ENCODE measurements around the gene TOMM40L. TPM values are rescaled to one million over a fixed set of nuclear protein-coding genes. Genes with fewer than 3 reads are reported as not detected.

TOMM40L gene
- 9.4 to 15.8 TPM (median 10.0 TPM) in 3 replicates for total RNA-seq
- long read RNA-seq, transcript TOMM40L-202 (10 exons, 2,708 nt), result major isoform, 8 of 12 reads
- long read RNA-seq, partial matches to known transcripts, result 0 of 12 reads
- long read RNA-seq, other reads (novel, unspliced or antisense), result 4 of 12 reads

DNA sequence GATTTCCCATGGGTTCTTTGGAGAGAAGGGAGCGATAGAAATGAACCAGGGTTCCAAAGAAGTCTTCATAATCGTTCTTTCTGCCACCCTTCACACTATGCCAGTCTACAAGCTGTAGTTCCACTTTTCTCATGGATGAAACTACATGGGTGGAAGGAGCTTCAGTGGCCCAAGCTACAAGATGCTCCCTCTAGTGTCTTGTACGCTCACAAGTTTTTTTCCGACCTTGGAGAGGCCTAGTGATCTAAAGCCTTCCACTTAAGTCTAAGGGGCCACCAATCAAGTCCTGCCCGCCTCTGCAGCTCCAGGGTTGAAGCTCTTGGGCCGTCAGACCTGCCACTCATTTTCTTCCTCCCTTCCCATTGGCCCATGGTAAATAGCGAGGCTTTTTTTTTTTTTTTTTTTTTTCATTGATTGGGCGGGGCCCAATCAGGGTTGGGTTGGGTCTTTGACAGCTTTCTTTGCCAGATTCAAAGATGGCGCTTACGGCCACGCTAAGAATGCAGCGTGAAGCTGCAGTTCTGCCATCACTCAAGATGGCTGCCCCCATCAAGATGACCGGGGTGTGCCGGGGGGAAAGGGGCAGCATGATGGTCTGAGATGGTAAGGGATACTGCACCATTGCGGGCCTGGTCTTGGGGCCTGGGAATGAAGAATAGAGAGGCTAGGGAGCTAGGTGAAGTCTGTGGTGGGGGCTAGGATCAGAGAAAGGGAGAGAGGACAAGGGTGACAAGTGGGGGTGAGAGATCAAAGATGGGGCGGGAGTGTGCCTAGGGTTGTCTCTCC, at the start of gene TOMM40L:
TSS of gene TOMM40L (plus strand) at position 527 of the 786 bp plus-strand sequence. CDS start 430 bp downstream, outside the sequence.
- DNase-seq (ENCODE audit: low spot score), result peak; percentile 89
- H3K27me3 Mint-ChIP-seq (ENCODE audit: low read depth), result no peaks in the 10 kb centered on the region
- H3K36me3 Mint-ChIP-seq (ENCODE audit: low read depth), result peaks cover 16% of the 10 kb centered on the region
- no peaks in the 10 kb centered on the region for H3K9me3 Mint-ChIP-seq (ENCODE audit: low read depth)
- H3K4me1 Mint-ChIP-seq (ENCODE audit: low read depth), result peaks cover 26% of the 10 kb centered on the region
- TF ChIP-seq, protein P1, sequence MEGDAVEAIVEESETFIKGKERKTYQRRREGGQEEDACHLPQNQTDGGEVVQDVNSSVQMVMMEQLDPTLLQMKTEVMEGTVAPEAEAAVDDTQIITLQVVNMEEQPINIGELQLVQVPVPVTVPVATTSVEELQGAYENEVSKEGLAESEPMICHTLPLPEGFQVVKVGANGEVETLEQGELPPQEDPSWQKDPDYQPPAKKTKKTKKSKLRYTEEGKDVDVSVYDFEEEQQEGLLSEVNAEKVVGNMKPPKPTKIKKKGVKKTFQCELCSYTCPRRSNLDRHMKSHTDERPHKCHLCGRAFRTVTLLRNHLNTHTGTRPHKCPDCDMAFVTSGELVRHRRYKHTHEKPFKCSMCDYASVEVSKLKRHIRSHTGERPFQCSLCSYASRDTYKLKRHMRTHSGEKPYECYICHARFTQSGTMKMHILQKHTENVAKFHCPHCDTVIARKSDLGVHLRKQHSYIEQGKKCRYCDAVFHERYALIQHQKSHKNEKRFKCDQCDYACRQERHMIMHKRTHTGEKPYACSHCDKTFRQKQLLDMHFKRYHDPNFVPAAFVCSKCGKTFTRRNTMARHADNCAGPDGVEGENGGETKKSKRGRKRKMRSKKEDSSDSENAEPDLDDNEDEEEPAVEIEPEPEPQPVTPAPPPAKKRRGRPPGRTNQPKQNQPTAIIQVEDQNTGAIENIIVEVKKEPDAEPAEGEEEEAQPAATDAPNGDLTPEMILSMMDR (IDR thresholded peaks at IDR 0.05), result peak; percentile 79
- H3K27ac Mint-ChIP-seq (ENCODE audit: unreplicated experiment), result peak within 1 kb of the TSS; percentile 97
- H3K4me3 Mint-ChIP-seq (ENCODE audit: unreplicated experiment), result peak within 1 kb of the TSS; percentile 100

DNA sequence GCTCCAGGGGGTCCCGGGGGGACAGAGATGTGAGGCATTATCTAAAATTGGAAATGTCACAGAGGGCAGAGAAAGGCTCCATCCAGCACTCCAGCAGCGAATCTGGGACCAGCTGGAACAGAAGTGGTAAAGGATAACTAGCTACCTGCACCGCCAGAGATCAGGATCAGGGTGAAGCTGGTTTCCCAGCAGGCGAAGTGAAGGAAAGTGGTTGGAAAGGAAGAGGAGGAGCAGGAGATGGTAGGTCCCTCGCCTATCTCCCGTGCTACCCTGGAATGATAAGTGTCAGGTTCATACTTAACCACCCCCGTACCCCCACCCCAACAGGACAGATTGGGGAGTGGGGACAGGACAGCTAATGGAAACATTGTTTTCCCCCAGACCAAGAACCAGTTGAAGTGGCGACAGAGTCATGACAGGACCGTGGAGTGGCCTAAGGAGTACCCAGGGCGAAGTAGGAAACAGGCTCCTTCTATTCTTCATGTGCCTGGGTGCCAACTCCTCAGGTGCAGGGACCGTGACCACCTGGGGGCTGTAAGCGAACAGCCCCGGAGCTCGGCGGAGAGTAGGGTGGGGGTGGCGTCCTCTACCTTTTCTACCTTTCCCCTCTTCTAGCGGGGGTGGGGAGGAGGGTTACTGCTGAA, 49.3 kb upstream of the TOMM40L start:
- Mint-ChIP-seq H3K9me3 (ENCODE audit: low read depth) (no peaks in the 10 kb centered on the region), H3K27me3 (ENCODE audit: low read depth) (no peaks in the 10 kb centered on the region), H3K4me1 (ENCODE audit: low read depth) (peaks cover 43% of the 10 kb centered on the region), H3K4me3 (ENCODE audit: unreplicated experiment) (peak overlapping the region; percentile 100), H3K27ac (ENCODE audit: unreplicated experiment) (peak overlapping the region; percentile 99), H3K36me3 (ENCODE audit: low read depth) (peaks cover 14% of the 10 kb centered on the region)
- peak; percentile 18 for DNase-seq (ENCODE audit: low spot score)
- TF ChIP-seq, protein P1 (IDR thresholded peaks at IDR 0.05), result no peak

DNA sequence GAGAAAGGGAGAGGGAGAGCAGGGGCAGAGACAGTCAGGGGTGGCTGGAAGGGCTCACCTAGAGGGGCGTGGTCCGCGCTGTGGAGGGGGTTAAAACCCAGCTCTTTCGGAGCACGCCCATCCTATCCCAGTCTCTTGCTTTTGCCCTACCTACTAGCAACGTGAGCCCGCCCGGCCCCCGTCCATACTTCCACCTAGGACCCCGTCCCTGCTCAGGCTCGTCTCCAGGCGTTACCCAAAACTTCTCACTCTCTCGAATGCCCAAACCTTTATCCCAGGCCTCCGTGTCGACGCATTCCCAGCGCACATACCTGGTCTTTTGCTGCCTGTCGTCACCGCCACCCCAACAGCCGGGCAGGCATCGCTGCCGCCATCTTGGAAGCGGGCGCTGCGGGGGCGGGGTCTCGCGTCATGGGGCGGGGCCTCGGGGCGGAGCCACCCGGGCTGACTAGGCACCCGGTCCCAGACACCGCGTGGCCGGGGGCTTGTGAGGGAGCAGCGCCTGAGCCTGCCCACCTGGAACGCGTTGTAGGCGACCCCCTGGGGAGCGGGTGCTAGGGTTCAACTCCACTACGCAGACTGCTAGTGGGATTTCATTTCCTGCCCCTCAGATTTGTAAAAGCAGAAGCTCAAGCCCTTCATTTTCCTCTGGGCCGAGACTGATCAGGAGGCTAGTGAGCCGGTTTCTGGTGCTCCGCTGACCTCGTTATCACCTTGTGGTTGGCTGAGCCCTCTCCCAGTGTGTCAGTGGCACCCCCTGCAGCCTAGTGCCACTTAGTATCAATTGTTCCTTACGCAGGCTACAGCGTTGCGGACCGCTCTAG, 48.5 kb upstream of the TOMM40L start, which contains the start of gene B4GALT3:
TSS of gene B4GALT3 (minus strand) at position 396 of the 824 bp plus-strand sequence. CDS start 1,447 bp downstream, outside the sequence.
- no peaks in the 10 kb centered on the region for H3K9me3 Mint-ChIP-seq (ENCODE audit: low read depth)
- peaks cover 45% of the 10 kb centered on the region for H3K4me1 Mint-ChIP-seq (ENCODE audit: low read depth)
- no peaks in the 10 kb centered on the region for H3K27me3 Mint-ChIP-seq (ENCODE audit: low read depth)

DNA sequence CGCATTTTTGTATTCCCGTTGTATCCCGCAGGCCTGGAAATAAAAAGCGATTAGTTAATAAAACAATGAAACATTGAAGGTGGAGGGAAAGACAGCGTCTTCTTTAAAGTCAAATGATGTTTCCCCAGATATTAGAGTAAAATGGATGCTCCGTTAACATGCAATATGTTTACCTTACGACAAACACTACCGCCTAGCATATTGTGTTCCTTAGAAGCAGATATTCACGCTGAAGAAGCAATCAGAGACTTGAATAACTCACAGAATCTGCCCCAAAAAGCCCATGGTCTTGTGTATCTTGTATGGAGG, 48.0 kb upstream of the TOMM40L start:
- Mint-ChIP-seq H3K4me3 (ENCODE audit: unreplicated experiment) (peak overlapping the region; percentile 100), H3K4me1 (ENCODE audit: low read depth) (peaks cover 44% of the 10 kb centered on the region), H3K36me3 (ENCODE audit: low read depth) (peaks cover 10% of the 10 kb centered on the region), H3K27ac (ENCODE audit: unreplicated experiment) (peak overlapping the region; percentile 99), H3K9me3 (ENCODE audit: low read depth) (no peaks in the 10 kb centered on the region), H3K27me3 (ENCODE audit: low read depth) (no peaks in the 10 kb centered on the region)
- DNase-seq (ENCODE audit: low spot score), result no peak
- TF ChIP-seq, protein P1 (IDR thresholded peaks at IDR 0.05), result no peak

More for the DNA sequence above, 48.5 kb upstream of the TOMM40L start, which contains the start of gene B4GALT3:
- peaks cover 13% of the 10 kb centered on the region for H3K36me3 Mint-ChIP-seq (ENCODE audit: low read depth)
- peak within 1 kb of the TSS; percentile 99 for H3K27ac Mint-ChIP-seq (ENCODE audit: unreplicated experiment)
- peak; percentile 95 for DNase-seq (ENCODE audit: low spot score)
- TF ChIP-seq, protein P1 (IDR thresholded peaks at IDR 0.05), result no peak
- H3K4me3 Mint-ChIP-seq (ENCODE audit: unreplicated experiment), result peak within 1 kb of the TSS; percentile 100

Data from chondrocyte (in vitro differentiated cells).